Suppressor macrophage treated with lipopolysaccharide for 4 hours (primary cell): ENCODE data around the gene SERPINH1.

Experiments used
- DNase-seq: peaks from one replicate; pipeline ENCODE4 v3.0.0-alpha.2; 2020

SERPINH1 gene

DNA sequence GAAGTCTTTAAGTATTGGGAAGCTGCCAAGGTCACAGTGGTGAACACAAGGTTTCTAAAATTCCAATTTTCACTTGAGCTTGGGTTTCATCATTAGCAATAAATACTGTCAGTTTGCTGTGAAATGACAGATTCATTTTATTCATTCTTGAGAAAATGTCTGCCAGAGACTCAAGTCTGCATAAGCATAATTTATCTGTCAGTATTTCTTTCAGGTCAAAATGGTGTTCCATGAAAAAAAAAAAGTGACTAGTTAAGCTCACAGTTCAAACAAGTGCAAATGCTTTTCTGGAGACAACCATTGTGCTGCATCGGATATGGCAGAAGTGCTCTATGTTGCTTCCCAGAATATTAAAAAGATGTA is 28.2 kb upstream of the SERPINH1 start:
- no peak for DNase-seq

DNA sequence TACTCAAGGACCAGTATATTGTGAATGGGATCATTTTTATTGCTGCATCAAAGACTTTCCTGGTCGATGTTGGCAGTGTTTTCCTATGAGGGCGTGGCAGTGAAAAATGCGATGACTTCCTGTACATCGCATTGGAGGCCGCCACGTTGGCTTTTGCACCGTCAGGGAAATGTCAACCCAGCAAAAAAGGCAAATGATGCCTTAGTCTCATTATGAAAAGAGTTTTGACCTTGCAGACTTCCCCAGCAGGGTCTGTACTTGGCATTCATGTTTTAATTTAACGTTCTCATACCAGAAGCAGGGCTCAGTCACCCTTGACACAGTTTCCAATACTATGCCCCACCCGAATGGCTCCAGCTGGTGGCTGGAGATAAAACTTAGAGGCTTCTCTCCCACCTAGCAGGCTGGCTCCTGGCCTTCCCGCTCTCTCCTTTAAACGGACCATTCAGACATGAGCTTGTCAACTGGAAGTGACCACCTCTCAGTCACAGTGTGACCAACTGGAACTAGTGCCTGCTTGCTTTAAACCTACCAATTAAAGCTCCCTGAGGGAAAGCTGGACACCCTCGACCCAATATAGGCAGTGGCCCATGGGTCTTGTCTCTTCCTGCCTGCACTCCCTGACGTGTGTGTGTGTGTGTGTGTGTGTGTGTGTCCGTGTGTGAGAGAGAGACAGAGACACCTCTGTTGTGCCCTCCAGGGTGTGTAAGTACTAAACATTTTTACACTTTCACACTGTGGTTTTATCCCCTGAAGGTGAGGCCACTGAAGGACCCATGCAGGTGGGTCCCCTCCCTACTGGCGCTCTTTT is 27.6 kb upstream of the SERPINH1 start:
- DNase-seq = no peak

DNA sequence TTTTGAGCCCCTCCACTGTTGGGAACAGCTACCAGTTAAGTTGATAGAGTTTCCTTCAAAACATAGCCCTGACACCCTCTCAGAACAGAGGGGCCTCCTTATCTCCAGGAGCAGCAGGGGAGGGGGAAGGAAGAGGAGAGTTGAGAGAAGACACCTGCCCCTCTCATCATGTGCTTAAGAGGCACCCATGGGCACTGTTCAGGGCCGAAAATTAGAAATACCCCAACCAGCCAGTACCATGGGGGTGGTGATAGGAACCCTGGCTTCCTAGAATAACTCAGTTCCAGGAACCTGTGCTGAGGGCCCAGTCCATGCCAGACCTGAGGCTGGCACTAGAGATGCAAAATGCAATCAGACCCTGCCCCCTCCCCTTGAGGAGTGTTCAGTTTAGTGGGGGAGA is 27.0 kb upstream of the SERPINH1 start:
- DNase-seq = no peak

DNA sequence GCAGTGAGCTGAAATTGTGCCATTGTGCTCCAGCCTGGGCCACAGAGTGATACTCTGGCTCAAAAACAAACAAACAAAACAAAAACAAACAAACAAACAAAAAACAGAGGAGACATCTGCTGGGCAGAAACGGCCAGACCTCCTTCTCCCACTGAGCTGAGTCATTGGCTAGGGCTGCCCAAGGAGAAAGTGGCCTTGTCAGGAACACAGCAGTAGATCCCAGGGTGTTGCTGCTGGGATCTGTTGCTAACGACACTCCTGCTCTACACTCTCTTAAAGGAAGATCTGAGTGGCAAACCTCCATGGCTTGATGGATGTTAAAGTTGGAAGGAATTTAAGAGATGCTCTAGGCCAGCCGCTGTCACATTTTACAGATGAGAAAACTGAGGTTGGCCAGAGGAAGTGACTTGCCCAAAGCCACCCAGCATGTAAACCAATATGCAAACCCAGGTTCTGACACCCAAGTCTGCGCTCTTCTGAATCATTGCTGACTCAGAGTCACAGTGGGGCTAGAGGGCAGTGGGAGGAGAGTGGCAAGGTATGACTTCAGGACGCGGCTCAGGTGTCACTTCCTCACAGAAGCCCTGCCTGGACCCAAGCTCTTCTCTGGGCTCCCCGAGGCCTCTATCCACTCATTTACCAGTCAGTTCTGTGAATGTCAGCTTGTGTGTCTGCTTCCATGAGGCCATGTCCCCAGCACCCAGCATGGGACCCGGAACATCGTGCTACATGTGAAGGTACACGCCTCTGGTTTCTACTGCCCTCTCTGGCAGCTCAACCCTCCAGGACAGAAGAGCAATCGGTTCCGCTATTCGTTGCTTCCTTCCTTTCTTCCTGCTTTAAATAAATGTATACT is 25.0 kb upstream of the SERPINH1 start:
- peak; percentile 57 for DNase-seq

DNA sequence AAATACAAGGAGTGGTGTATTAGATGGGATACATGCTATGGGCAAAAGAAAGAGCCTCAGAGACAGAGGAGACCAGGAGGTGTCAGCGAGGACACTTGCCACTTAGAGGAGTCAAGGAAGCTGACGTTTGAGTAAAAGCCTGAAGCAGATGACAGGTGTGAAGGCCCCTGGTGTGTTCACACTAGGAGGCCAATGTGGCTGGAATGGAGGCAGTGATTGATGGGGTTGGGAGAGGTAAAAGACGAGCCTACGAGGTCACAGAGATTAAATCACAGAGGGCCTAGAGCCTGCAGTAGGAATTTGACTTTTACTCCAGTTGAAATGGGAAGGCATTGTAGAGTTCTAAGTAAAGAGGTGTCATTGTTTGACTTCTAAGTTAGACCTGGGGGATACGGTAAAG is 24.3 kb upstream of the SERPINH1 start:
- DNase-seq = no peak

DNA sequence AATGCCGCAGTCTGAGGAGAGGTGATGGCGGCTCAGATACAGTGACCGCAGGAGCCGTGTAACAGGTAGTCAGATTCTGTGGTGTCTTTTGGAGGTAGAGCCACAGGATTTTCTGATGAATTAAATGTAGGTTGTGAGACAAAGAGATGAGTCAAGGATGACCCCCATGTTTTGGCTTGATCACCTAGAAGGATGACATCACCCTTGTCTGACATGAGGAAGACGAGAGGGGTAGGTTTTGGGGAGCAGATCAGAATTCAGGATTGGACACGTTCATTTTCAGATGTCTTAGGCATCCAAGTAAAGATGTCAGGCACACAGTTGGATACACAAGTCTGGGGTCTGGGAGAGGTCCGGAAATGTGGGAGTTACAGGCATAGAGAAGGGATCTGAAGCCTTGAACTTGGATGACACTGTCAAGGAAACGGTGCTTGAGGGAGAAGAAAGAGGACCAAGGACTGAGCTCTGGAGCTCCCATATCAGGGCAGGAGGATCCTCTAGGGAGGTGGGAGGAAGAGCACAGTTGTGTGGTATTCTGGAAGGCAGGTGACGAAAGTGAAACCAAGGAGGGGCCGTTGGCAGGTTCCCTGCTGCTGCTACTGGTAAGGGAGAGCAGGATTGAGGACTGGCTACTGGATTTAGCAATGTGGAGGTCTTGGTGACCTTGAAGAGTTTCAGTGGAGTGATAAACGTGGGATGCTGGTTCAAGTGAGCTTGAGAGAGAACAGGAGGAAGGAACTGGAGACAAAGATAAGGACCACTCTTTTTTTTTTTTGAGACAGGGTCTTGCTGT is 23.7 kb upstream of the SERPINH1 start:
- DNase-seq = no peak

DNA sequence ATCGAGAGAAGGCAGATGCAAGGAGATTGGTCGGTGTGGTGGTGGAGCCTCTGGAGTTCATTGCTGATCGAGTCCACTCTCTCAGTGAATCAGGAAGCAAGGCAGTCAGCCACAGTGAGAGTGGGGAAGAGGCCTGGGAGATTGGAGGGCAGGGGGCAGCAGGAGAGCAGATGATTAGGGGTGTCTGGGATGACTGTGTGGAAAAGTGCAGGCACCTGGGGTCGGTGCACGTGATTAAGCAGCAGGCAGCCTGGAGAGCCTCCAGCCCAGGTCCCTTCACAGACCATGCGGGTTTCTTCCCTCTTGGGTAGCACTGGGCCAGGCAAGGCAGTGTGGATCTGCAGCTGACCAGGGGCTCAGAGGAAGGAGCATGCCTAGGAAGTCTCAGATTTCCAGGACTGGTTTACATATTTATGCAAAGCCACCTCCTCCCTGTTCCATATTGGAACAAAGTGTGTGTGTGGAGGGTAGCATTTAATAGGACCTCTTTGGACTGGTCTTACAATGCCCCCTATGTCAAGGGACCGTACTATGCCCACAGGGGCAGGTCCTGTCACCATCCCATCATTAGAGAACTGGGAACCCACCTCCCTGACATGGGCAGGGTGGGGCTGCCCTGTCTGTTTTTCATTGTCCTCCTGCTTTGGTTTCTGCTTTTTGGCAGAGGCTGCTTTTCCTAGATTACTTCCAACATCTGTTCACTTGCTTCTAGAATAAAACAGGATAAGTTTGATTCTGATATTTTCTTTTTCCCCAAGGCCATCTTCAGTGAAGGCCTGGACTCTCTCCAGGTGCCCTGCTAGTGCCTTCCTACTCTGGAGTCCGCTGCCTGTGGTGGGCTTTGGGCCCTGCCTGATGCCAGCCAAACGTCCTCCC is 22.4 kb upstream of the SERPINH1 start:
- DNase-seq = no peak

DNA sequence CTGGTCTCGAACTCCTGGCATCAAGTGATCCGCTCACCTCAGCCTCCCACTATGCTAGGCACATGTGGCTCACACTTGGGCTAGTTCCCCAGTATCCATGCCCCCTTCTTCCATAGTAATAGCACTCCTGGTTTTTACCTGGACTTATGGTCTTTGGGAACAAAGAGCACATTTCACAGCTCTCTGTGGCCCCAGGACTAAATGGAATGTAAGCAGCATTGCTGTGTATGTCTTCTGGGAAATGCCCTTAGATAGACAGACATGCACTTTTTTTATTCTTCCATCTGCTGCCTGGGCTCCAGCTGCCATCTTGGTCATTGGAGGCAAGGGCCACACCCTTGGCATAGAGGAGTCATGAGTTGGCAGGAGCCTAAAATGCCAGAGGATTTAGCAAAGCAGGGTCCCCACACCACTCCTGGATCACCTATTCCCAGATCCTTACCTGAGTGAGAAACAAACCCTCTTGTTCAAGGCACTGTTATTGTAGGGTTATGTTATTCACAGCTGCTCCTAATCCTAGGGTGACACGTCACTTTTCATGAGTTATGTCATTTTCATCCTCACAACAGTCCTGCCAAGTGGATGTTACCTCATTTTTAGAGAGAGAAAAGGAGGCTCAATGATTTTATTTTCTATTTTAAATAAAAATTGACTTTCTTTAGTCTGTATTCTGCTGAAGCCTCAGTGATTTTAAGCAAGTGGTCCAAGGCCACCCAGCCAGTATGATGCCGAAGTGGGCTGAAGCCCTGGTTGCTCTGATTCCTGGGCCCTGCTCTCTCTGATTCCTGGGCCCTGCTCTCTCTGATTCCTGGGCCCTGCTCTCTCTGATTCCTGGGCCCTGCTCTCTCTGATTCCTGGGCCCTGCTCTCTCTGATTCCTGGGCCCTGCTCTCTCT is 20.6 kb upstream of the SERPINH1 start:
- DNase-seq = no peak

DNA sequence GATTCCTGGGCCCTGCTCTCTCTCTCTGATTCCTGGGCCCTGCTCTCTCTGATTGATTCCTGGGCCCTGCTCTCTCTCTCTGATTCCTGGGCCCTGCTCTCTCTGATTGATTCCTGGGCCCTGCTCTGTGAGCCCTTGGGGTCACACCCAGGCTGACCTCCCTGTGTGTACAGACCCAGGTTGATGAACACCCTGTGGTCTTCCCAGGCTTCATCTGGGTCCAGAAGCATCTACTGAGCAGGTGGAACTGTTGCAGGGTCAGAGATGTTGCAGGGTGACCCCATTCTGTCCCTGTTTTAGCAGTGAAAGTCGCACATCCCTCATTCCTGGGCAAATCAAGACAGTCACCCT is 20.0 kb upstream of the SERPINH1 start:
- DNase-seq = no peak

DNA sequence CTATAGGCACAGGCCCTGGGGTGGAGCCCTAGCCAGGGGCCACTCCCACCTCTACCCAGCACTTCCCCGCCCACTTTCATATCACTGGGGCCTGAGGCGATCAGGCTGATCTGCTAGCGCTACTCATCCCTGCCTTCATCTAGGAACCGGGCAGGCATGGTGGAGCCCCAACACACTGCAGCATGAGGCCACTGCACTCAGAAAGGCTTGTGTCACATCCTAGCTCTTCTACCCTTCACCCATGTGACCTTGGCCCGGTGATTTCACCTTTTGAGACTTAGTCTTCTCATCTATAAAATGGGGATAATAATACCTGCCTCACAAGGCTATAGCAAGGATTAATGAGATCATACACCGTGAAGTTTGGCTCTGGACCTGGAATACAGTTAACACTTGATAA is 18.2 kb upstream of the SERPINH1 start:
- no peak for DNase-seq

DNA sequence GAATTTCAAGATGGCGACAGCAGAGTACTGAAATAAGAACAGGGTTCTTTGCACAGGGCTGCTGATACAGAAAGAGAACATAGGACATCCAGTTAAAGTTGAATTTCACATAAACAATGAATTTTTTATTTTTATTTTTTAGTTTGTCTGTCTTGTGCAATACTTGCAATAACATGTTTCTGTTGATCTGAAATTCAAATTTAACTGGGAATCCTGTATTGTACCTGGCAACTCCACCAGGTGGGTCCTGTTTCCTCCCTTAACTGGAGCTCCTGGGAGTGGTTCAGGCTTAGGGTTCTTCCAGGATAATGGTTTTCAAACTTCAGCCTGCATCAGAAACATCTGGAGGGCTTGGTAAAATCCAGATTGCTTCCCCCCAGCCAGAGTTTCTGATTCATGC is 14.9 kb upstream of the SERPINH1 start:
- no peak for DNase-seq

DNA sequence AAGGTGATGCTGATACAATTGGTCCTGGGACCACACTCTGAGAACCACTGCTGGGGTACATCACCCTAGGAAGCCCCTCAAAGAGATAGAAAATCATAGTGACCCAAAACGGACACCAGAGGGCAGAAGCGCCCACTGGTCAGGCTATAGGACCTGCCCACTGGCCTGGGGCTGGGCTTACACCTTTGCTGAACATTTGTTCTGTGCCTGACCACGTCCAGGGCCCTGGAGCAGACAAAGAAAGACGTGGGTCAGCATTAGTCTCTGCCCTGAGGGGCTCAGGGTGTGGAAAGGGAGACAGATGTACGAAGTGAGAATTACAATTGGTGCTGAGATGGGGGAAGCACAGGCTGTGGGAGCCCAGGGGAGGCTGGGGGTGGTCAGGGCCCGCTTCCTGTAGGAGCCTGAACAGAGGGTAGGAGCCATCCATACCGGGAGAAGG is 14.4 kb upstream of the SERPINH1 start:
- peak; percentile 68 for DNase-seq

DNA sequence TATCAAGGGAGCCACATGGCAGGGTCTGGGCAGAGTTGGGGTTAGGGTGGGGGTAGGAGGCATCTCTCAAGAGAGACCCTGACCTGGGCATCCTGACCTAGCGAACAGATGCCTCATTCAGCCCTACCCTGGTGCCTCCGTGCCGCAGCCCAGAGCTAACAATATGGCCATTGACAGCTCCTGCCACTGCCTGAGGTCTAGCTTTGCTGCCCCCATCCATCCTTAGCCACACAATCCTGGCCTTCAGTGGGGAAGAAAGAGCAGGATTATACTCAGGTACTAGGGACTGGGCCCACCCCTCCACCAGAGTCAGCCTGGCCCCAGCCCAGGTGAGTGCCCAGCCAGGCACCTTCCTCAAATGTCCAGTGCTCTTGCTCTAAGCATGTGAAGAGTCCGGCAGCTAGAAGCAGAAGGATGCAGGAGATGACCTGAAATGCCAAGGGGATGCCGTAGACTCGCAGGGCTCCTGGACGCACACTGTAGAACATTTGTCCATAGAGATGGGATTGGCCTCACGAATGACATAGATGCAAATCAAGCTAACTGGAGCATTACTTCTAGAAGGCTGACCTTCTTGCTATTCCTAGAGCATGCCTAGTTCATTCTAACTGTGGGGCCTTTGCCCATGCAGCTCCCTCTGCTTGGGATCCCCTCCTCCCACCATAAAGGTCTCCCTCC is 13.3 kb upstream of the SERPINH1 start:
- no peak for DNase-seq

DNA sequence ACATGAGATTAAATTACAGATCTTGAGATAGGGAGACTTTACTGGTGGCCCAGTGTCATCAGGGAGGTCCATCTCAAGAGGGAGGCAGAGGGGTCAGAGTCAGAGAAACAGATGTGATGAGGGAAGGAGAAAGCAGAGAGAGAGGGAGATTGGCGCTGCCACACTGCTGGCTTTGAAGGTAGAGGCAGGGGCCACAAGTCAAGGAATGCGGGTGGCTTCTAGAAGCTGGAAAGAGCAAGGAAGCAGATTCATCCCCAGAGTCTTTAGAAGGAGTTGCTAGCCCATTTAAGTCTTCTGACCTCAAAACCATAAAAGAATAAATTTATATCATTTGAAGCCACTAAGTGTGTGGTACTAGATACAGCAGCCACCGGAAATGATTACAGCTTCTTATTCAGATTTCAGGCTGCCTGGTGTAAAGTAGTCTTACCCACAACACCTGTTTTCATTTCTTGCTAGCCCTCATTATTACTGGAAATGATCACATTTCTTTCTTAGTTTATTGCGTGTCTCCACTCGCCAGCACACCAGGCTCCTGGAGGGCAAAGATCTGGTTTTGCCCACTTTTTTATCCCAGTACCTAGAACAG is 12.6 kb upstream of the SERPINH1 start:
- no peak for DNase-seq

DNA sequence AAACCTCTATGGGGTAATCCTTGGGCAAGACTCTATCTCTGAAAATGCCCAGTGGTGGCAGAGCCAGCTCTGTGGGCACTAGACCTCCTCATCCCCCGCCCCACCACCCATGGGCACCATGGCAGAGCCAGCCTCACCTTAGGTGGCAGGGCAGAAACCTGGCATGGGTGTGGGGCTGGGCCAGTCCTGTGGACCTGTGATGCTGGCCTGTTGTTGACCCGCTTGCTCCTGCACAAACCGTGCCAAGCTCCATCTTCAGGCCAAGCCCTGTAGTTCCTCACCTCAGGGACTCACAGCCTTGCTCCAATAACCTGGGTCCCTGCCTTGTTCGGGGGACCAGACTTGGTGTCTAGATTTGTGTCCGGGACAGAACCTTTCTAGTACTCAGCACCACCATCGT is 8.9 kb upstream of the SERPINH1 start:
- no peak for DNase-seq

DNA sequence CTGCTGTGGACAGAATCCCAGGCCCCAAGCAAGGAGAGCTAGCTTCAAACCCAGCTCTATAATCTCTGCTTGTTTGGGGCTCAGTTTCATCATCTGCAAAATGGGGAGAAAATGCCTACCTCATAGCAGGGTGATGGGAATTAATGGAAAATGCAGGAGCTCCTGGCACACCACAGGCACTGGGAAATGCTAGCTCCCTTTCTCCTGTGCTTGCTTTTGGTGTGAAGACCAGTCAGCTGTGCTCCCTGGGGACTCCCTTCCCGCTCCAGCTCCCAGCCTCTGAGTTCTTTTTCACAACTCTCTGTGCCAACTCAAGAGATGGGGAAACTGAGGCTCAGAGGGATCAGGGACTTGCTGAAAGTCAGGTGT is 8.2 kb upstream of the SERPINH1 start:
- no peak for DNase-seq

DNA sequence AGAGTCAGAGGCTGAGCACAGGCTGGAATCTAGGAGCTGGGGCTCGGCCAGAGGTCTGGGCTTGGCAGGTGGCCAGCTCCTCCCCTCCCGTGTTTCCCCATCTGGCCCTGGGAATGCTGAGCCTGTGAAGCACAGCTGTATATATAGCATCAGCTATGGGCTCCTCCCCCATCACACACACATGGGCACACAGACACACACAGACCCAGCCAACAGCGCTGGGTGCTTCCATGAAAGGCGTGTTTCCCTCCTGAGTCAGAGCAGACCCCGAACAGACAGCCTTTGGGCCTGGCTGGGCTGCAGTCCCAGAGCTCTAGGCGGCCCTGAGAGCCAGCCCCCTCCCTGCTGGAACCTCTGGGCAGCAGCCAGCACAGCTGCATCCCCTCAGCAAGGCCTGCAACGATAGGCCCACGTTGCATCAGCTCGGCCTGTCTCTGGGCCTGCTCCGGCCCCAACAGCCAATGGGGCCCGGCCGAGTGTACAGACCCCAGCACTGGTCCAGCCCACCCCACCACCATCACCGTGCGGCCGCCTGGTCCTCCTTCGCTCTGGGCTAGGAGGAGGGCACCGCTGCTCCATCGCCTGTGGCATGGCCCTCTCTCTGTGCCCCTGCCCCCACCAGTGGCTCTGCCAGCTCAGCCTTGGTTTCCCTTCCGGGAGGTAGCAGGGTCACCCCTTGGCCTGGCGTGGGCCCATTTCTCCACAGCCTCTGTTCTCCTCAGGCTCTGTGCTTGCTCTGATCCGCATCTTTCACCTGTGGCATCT is 7.6 kb upstream of the SERPINH1 start:
- DNase-seq = no peak

DNA sequence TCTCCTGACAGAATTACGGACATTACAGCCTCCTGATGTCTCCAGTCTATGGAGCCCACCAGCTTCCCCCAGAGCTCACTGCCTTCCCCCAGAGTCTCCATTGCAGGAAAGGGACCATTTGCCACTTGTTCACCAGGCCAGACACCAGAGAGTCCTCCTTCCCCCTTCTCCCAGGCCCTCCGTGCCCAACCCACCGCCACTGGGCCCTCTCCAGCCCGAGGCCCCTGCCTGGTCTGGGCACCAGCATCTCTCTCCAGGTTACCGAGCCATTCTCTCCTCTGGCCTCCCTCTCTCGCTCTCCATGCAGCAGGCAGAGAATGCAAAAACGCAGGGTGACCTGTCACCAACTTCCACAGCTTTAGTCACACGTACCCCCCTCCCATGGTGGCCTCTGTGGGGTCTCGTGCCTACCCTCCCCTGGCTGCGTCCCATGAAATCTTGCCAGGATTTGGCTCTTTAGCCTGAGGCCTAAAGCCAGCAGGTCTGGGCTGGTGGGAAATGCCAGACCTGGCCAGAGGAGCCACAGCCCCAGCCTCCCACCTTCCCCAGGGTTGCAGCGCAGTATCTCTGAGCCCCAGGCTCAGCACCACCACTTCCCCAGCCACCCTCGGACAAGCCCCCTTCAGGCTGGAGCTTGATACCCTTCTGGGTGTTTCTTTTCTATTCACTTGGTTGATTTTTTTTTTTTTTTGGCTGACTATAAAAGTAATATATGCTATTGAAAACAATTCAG is 6.8 kb upstream of the SERPINH1 start:
- DNase-seq = no peak

DNA sequence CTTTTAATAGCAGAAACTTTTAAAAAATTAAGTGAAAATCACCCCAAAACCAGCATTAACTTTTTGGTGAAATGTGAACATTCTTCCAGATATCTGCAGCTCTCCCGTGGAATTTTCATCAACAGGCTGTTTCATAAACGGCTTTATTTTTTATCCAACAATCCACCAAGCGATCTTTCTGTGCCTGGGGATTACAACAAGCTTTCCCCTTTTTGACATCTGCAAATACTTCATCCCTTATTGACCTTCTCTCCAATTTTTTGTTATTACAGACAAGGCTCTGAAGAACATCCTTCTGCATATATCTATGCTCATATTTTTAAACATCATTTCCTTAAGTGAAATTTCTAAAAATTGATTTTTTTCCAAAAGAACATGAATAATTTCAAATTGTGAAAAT is 5.8 kb upstream of the SERPINH1 start:
- no peak for DNase-seq
